Neural progenitor cell (in vitro differentiated cells): ENCODE results near the gene RNF150. TPM values are rescaled to one million over a fixed set of nuclear protein-coding genes. Genes with fewer than 3 reads are reported as not detected.

Experiments
- DNase-seq: peaks from one replicate; pipeline ENCODE4 v3.0.0-alpha.2; 2016; ENCODE audit warnings: low spot score
- H2AFZ ChIP-seq: fragments of 200-600 bp; sonication (generic); replicated peaks from 2 replicates; pipeline ENCODE4 v1.6.1; 2016; ENCODE audit warnings: antibody characterized with exemption
- H3F3A ChIP-seq: fragments of 200-600 bp; sonication (generic); 2 replicates; pipeline ENCODE4 v1.6.1; 2016; ENCODE audit warnings: antibody characterized with exemption, low read depth
- H3K27ac ChIP-seq: fragments of 200-600 bp; sonication (generic); 2 replicates; pipeline ENCODE4 v1.5.1; 2016; ENCODE audit warnings: mild to moderate bottlenecking
- H3K27me3 ChIP-seq: fragments of 200-600 bp; sonication (generic); 2 replicates; pipeline ENCODE4 v1.6.1; 2016; ENCODE audit warnings: mild to moderate bottlenecking, moderate library complexity
- H3K36me3 ChIP-seq: fragments of 200-600 bp; sonication (generic); 2 replicates; pipeline ENCODE4 v1.5.1; 2016
- H3K4me1 ChIP-seq: fragments of 200-600 bp; sonication (generic); 2 replicates; pipeline ENCODE4 v1.6.1; 2016; ENCODE audit warnings: mixed run types
- H3K4me2 ChIP-seq: fragments of 200-600 bp; sonication (generic); 2 replicates; pipeline ENCODE4 v1.6.1; 2016
- H3K4me3 ChIP-seq: fragments of 200-600 bp; sonication (generic); 2 replicates; pipeline ENCODE4 v1.5.1; 2016
- H3K79me2 ChIP-seq: fragments of 200-600 bp; sonication (generic); 2 replicates; pipeline ENCODE4 v1.6.1; 2016; ENCODE audit warnings: low read depth
- H3K9ac ChIP-seq: fragments of 200-600 bp; sonication (generic); 2 replicates; pipeline ENCODE4 v1.6.1; 2016
- H3K9me3 ChIP-seq: fragments of 200-600 bp; sonication (generic); 2 replicates; pipeline ENCODE4 v1.5.1; 2016; ENCODE audit warnings: low read depth
- H4K20me1 ChIP-seq: fragments of 200-600 bp; sonication (generic); 2 replicates; pipeline ENCODE4 v1.6.1; 2016; ENCODE audit warnings: low read depth
- H3K27ac Mint-ChIP-seq: 3 replicates; pipeline ENCODE4 v1.8.0; 2021; ENCODE audit warnings: mixed read lengths
- H3K27me3 Mint-ChIP-seq: 2 replicates; pipeline ENCODE4 v1.8.0; 2022; ENCODE audit warnings: low read depth, mild to moderate bottlenecking, inconsistent platforms, moderate library complexity, mixed read lengths; ENCODE audit not compliant: insufficient read depth
- H3K36me3 Mint-ChIP-seq: 3 replicates; pipeline ENCODE4 v1.8.0; 2021; ENCODE audit warnings: mixed read lengths
- H3K4me1 Mint-ChIP-seq: 3 replicates; pipeline ENCODE4 v1.8.0; 2021; ENCODE audit warnings: mixed read lengths
- H3K4me3 Mint-ChIP-seq: 3 replicates; pipeline ENCODE4 v1.8.0; 2021; ENCODE audit warnings: mild to moderate bottlenecking, moderate library complexity, mixed read lengths
- H3K9me3 Mint-ChIP-seq: 3 replicates; pipeline ENCODE4 v1.8.0; 2020; ENCODE audit warnings: mixed read lengths
- EZH2 ChIP-seq: fragments of 200-600 bp; sonication (generic); IDR thresholded peaks from 2 replicates; pipeline ENCODE4 v1.6.1; 2017; ENCODE audit warnings: antibody characterized with exemption, mild to moderate bottlenecking, moderate library complexity
- EZH2phosphoT487 ChIP-seq: fragments of 200-600 bp; sonication (generic); IDR thresholded peaks from 2 replicates; pipeline ENCODE4 v1.6.1; 2017; ENCODE audit warnings: antibody characterized with exemption
- total RNA-seq: library from RNA; depleted of rRNA; stranded (reverse); fragments of >200 nt; gene quantifications from 2 replicates; pipeline ENCODE4 v1.2.3, GENCODE V29; 2015; ENCODE audit warnings: low replicate concordance
- TF ChIP-seq, protein P1 (sequence below): fragments of 200-600 bp; sonication (generic); IDR thresholded peaks from 2 replicates; pipeline ENCODE4 v1.5.1; 2017; ENCODE audit warnings: antibody characterized with exemption, mild to moderate bottlenecking

Gene RNF150
- total RNA-seq, 1 donor from 2014 or later = 1.4 TPM

DNA sequence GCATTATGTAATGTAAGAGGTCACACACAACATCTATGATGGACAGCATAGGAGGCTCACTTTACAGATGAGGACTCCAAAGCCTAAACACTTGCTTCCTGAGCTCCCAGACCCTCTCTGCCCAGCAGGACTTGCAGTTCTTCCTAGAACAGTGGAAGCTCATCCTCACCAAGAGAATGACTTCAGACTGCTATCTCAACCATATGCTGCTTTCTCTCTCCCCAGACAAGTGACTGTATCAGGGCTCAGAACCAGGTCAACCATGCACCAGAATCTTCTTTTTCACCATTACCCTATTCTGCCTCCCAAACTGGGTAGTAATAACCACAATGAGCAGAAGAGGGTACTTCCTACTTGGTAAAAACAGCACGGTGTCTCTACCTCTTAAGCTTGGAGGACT lies 12.2 kb downstream of the RNF150 start:
- Histone ChIP-seq H3K27me3 (no peaks in the 10 kb centered on the region), H3K9me3 (no peaks in the 10 kb centered on the region), H3K4me2 (no peak overlapping the region), H3K36me3 (no peaks in the 10 kb centered on the region), H3K4me1 (no peaks in the 10 kb centered on the region), H3K4me3 (no peak overlapping the region), H3F3A (no peaks in the 10 kb centered on the region), H3K27ac (no peak overlapping the region), H3K9ac (no peak overlapping the region), H3K79me2 (no peaks in the 10 kb centered on the region), H4K20me1 (no peaks in the 10 kb centered on the region), H2AFZ (no peak overlapping the region)
- Mint-ChIP-seq H3K36me3 (peaks cover 4% of the 10 kb centered on the region), H3K27me3 (no peaks in the 10 kb centered on the region), H3K27ac (no peak overlapping the region), H3K4me3 (no peak overlapping the region), H3K9me3 (peaks cover 5% of the 10 kb centered on the region), H3K4me1 (no peaks in the 10 kb centered on the region)
- TF ChIP-seq EZH2phosphoT487 (no peak), EZH2 (no peak)
- TF ChIP-seq, protein P1, sequence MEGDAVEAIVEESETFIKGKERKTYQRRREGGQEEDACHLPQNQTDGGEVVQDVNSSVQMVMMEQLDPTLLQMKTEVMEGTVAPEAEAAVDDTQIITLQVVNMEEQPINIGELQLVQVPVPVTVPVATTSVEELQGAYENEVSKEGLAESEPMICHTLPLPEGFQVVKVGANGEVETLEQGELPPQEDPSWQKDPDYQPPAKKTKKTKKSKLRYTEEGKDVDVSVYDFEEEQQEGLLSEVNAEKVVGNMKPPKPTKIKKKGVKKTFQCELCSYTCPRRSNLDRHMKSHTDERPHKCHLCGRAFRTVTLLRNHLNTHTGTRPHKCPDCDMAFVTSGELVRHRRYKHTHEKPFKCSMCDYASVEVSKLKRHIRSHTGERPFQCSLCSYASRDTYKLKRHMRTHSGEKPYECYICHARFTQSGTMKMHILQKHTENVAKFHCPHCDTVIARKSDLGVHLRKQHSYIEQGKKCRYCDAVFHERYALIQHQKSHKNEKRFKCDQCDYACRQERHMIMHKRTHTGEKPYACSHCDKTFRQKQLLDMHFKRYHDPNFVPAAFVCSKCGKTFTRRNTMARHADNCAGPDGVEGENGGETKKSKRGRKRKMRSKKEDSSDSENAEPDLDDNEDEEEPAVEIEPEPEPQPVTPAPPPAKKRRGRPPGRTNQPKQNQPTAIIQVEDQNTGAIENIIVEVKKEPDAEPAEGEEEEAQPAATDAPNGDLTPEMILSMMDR = no peak
- no peak for DNase-seq

DNA sequence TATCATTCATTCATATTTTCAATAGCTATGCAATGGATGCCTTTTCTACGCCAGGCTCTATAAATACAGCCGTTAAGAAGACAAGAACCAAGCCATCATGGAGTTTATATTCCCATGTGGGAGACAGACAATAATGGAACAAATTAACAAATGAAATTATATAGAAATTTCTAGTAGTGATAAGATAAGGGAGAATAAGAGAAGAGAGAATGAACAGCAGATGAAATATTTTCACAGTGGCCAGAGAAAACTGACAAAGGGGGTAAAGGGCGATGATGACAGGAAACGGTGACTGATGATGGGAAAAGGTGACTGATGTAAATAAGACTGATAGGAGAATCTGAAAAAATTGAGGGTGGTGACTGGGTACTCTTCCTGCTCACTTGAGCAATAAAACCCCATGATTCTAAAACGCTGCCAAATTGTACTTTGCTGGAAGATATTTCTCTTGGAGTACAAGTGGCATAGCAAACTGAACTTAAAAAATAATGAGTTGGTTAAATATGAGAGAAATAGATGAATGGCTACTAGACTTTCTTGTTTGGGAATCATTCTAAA lies 13.2 kb downstream of the RNF150 start:
- no peaks in the 10 kb centered on the region for H3K4me1 ChIP-seq
- no peaks in the 10 kb centered on the region for H4K20me1 ChIP-seq
- H3K4me3 Mint-ChIP-seq = no peak overlapping the region
- H3K4me1 Mint-ChIP-seq = no peaks in the 10 kb centered on the region
- H3K9me3 ChIP-seq = no peaks in the 10 kb centered on the region
- H3K36me3 ChIP-seq = no peaks in the 10 kb centered on the region
- H3K9me3 Mint-ChIP-seq = peaks cover 10% of the 10 kb centered on the region
- DNase-seq = no peak
- H3K4me3 ChIP-seq = no peak overlapping the region
- H3K79me2 ChIP-seq = no peaks in the 10 kb centered on the region
- no peaks in the 10 kb centered on the region for H3K27me3 ChIP-seq
- no peak overlapping the region for H3K9ac ChIP-seq
- peaks cover 9% of the 10 kb centered on the region for H3K36me3 Mint-ChIP-seq
- no peak overlapping the region for H3K27ac ChIP-seq
- no peaks in the 10 kb centered on the region for H3K27me3 Mint-ChIP-seq
- H3F3A ChIP-seq = no peaks in the 10 kb centered on the region
- TF ChIP-seq, protein P1 = no peak
- TF ChIP-seq EZH2phosphoT487 = no peak
- no peak overlapping the region for H3K27ac Mint-ChIP-seq
- no peak overlapping the region for H2AFZ ChIP-seq
- H3K4me2 ChIP-seq = no peak overlapping the region

GRCh38 chr4:141119071-141119470 lies 14.2 kb downstream of the RNF150 start:
- Histone ChIP-seq H3K9ac (no peak overlapping the region), H3K36me3 (no peaks in the 10 kb centered on the region), H3K27ac (no peak overlapping the region), H2AFZ (no peak overlapping the region), H3K4me1 (no peaks in the 10 kb centered on the region), H3K4me3 (no peak overlapping the region), H4K20me1 (no peaks in the 10 kb centered on the region), H3K4me2 (no peak overlapping the region), H3K9me3 (no peaks in the 10 kb centered on the region), H3K27me3 (no peaks in the 10 kb centered on the region), H3K79me2 (no peaks in the 10 kb centered on the region), H3F3A (no peaks in the 10 kb centered on the region)
- DNase-seq = no peak
- H3K36me3 Mint-ChIP-seq = peaks cover 14% of the 10 kb centered on the region
- no peaks in the 10 kb centered on the region for H3K27me3 Mint-ChIP-seq
- H3K27ac Mint-ChIP-seq = no peak overlapping the region
- no peak overlapping the region for H3K4me3 Mint-ChIP-seq
- H3K9me3 Mint-ChIP-seq = peaks cover 20% of the 10 kb centered on the region
- H3K4me1 Mint-ChIP-seq = no peaks in the 10 kb centered on the region
- TF ChIP-seq, protein P1 = no peak
- TF ChIP-seq EZH2phosphoT487 = no peak
